ENCODE measurements around the gene HOXB8. TPM values are rescaled to one million over a fixed set of nuclear protein-coding genes. Genes with fewer than 3 reads are reported as not detected.
A peak's percentile ranks its signal among the peaks of the same experiment; 100 is the strongest.

HOXB8 gene
- total RNA-seq, 1 experiment from 2014 or later, result 45.9 TPM

DNA sequence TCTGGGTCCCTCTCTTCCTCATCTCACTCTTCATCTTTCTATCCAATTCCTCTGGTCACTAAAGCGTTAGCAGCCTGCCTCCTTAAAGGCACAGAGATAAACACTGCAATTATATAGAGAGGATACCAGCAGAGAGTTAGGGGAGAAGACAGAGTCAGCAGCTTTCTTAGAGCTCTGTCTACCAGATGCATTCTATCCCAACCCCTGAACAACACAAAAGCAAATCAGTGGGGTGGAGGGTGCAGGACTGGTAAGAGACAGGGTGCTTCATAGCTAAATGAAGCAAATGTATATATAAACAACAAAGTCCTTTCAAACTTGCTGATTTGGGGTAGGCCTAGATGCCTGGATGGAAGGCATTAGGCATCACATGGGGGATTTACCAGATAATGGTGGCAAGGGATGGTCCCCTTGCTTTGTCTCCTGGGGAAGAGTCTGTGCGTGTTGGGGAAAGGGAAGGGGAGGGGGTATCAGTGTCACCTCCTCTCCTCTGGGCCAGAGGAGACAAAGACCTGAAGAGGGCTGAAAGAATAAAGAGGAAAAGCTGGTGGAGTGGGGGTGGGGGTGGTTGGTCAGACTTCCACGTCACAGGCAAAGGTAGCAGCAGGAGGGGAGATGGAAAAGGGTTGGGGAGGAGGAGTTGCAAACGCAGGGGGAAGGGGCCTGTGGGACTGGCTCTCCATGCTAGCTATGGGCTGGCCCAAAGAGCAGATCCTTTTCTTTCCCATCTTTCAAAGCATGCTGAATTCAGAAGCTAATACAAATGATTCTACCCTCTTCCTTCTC, 49.0 kb downstream of the HOXB8 start:
- in situ Hi-C loops (cut with HindIII; ENCODE audit: low pct_unique_long_range_greater_than_20kb, low sequenced_read_pairs), result no loop called here
- BruUV-seq (replicated peaks), result no TSS peak
- H3K4me1 ChIP-seq (ENCODE audit: control insufficient read depth, insufficient read depth, low read length), result peaks cover 95% of the 10 kb centered on the region

DNA sequence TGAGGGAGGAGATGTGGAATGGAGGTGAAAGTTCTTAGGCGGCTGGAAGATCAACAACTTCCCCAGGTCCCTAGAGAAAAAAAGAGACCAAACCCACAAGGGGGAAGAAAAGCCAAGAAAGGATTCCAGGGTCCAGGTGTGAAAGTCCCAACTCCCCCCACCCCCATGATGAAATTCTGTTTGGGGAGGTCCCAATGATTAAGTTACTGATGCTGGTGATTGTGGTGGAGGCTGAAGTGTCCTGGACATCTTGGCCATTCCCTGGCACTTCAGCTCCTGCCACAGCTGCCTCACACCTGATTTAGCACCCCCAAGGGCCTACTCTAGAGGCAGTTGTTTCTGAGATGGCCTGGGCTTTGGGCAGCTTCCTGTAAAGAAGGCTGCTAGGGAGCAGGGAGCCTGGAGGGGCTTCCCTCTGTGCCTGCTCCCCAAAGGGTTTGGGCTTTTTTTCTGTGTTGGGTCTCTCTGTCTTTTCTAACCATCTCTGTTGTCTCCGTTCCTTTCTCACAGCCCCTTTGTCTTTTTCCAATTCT, 50.0 kb downstream of the HOXB8 start:
- POLR2A ChIA-PET, result no interaction called here
- ATAC-seq, result no peak
- CTCF ChIA-PET, result no interaction called here
- Histone ChIP-seq H3K4me1 (ENCODE audit: control insufficient read depth, insufficient read depth, low read length) (peaks cover 94% of the 10 kb centered on the region), H3K27ac (ENCODE audit: low read length) (peak overlapping the region; percentile 97), H3K27me3 (ENCODE audit: control insufficient read depth, insufficient read depth, low read length) (no peaks in the 10 kb centered on the region), H3K36me3 (ENCODE audit: control insufficient read depth, insufficient read depth, low read length) (peaks cover 7% of the 10 kb centered on the region; the same call in 1 of the 2 replicates), H3K4me3 (ENCODE audit: low read depth in 2 of 2, low read length in 2 of 2) (peak overlapping the region in 1 of 2 experiments; percentile 29; a peak in 2 of 4 replicates), H3K9me3 (ENCODE audit: control insufficient read depth, insufficient read depth, low read depth, low read length) (no peaks in the 10 kb centered on the region)
- in situ Hi-C loops (cut with HindIII; ENCODE audit: low pct_unique_long_range_greater_than_20kb, low sequenced_read_pairs), result no loop called here
- no peak for DNase-seq (ENCODE audit: low read depth, low spot score)
- intact Hi-C loops (cut with micrococcal nuclease; ENCODE audit: unreplicated experiment), result no loop called here
- TSS peak; percentile 90 for BruUV-seq (replicated peaks)
- no peak for TF ChIP-seq TCF7L2 (IDR thresholded peaks at IDR 0.05; ENCODE audit: low read depth, low read length)
- TF ChIP-seq POLR2AphosphoS5 (IDR thresholded peaks at IDR 0.05; ENCODE audit: low read depth, low read length), result no peak
- TF ChIP-seq, protein P1, sequence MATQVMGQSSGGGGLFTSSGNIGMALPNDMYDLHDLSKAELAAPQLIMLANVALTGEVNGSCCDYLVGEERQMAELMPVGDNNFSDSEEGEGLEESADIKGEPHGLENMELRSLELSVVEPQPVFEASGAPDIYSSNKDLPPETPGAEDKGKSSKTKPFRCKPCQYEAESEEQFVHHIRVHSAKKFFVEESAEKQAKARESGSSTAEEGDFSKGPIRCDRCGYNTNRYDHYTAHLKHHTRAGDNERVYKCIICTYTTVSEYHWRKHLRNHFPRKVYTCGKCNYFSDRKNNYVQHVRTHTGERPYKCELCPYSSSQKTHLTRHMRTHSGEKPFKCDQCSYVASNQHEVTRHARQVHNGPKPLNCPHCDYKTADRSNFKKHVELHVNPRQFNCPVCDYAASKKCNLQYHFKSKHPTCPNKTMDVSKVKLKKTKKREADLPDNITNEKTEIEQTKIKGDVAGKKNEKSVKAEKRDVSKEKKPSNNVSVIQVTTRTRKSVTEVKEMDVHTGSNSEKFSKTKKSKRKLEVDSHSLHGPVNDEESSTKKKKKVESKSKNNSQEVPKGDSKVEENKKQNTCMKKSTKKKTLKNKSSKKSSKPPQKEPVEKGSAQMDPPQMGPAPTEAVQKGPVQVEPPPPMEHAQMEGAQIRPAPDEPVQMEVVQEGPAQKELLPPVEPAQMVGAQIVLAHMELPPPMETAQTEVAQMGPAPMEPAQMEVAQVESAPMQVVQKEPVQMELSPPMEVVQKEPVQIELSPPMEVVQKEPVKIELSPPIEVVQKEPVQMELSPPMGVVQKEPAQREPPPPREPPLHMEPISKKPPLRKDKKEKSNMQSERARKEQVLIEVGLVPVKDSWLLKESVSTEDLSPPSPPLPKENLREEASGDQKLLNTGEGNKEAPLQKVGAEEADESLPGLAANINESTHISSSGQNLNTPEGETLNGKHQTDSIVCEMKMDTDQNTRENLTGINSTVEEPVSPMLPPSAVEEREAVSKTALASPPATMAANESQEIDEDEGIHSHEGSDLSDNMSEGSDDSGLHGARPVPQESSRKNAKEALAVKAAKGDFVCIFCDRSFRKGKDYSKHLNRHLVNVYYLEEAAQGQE (IDR thresholded peaks at IDR 0.05; ENCODE audit: insufficient read depth in 1 of 2, low read depth in 2 of 2, low read length in 1 of 2), result no peak
- TF ChIP-seq SIN3A (IDR thresholded peaks at IDR 0.05; ENCODE audit: borderline replicate concordance, insufficient read depth, low read depth, low read length), result 0 out of 2 replicates have a peak, but pooled peaks have one; percentile 6

More for the DNA sequence above, 49.0 kb downstream of the HOXB8 start:
- Histone ChIP-seq H3K4me3 (ENCODE audit: low read depth in 2 of 2, low read length in 2 of 2) (no peak overlapping the region), H3K36me3 (ENCODE audit: control insufficient read depth, insufficient read depth, low read length) (peaks cover 7% of the 10 kb centered on the region; the same call in 1 of the 2 replicates), H3K9me3 (ENCODE audit: control insufficient read depth, insufficient read depth, low read depth, low read length) (no peaks in the 10 kb centered on the region), H3K27ac (ENCODE audit: low read length) (peak overlapping the region; percentile 97), H3K27me3 (ENCODE audit: control insufficient read depth, insufficient read depth, low read length) (no peaks in the 10 kb centered on the region)
- intact Hi-C loops (cut with micrococcal nuclease; ENCODE audit: unreplicated experiment), result no loop called here
- POLR2A ChIA-PET, result interaction anchor here (0.7 to 1.4 kb wide), 4 partner anchors 9 to 682 kb away, joined by 3 to 7 read pairs (median 4); no protein-coding TSS in a partner anchor
- ATAC-seq (no peak), DNase-seq (ENCODE audit: low read depth, low spot score) (no peak)
- CTCF ChIA-PET, result no interaction called here
- TF ChIP-seq POLR2AphosphoS5 (IDR thresholded peaks at IDR 0.05; ENCODE audit: low read depth, low read length) (peak; percentile 48; the same call in 1 of the 2 replicates), TCF7L2 (IDR thresholded peaks at IDR 0.05; ENCODE audit: low read depth, low read length) (no peak)
- TF ChIP-seq, protein P2, sequence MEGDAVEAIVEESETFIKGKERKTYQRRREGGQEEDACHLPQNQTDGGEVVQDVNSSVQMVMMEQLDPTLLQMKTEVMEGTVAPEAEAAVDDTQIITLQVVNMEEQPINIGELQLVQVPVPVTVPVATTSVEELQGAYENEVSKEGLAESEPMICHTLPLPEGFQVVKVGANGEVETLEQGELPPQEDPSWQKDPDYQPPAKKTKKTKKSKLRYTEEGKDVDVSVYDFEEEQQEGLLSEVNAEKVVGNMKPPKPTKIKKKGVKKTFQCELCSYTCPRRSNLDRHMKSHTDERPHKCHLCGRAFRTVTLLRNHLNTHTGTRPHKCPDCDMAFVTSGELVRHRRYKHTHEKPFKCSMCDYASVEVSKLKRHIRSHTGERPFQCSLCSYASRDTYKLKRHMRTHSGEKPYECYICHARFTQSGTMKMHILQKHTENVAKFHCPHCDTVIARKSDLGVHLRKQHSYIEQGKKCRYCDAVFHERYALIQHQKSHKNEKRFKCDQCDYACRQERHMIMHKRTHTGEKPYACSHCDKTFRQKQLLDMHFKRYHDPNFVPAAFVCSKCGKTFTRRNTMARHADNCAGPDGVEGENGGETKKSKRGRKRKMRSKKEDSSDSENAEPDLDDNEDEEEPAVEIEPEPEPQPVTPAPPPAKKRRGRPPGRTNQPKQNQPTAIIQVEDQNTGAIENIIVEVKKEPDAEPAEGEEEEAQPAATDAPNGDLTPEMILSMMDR (IDR thresholded peaks at IDR 0.05), result no peak
